Erythroblast (primary cell): ENCODE measurements around the gene KLHL15.

Experiments used
- GATA1 ChIP-seq: IDR thresholded peaks from 2 replicates; pipeline ENCODE4 v1.6.1; 2011; ENCODE audit warnings: low read depth, mild to moderate bottlenecking, control low read depth, low read length, moderate library complexity
- POLR2A ChIP-seq: IDR thresholded peaks from 2 replicates; pipeline ENCODE4 v1.6.1; 2011; ENCODE audit warnings: mild to moderate bottlenecking, low read length

DNA sequence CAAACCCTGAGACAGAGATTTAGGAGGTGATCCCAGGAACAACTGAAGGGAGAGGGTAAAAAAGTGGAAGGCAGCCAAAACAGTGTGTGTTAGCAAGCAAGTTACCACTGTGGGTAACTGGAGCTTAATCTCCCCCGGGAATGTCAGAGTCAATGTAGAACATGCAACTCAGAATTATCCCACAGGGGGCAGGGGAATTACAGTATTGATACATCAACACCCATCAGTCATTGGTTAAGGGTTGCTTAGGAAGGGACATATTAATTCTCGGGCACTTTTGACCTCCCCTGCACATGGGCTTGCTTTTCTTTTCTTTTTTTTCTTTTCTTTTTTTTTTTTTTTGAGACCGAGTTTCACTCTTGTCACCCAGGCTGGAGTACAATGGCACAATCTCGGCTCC, 89.9 kb downstream of the KLHL15 start:
- TF ChIP-seq POLR2A (no peak), GATA1 (no peak)
